ENCODE measurements around the gene CCDC191.

- TF ChIP-seq CTCF (IDR thresholded peaks at IDR 0.05; ENCODE audit: low read length) (no peak), EZH2 (optimal IDR thresholded peaks at IDR 0.05; ENCODE audit: low read depth, low read length) (no peak), EZH2phosphoT487 (IDR thresholded peaks at IDR 0.05; ENCODE audit: low read length) (no peak)
Observed at GRCh38 chr3:114026331-114026730, 30.0 kb downstream of the CCDC191 start.

All from MM.1S (cell line).